Mesodermal cell (in vitro differentiated cells): ENCODE measurements around the gene STRN.
"Not testable (repeated sequence)": the region's sequence is repeated elsewhere in the genome, so short reads cannot be mapped to it uniquely, and the experiment has no call there.

ENCODE experiments used
- H3K27ac ChIP-seq: 2 replicates; pipeline ENCODE4 v1.7.0; 2013; ENCODE audit warnings: mild to moderate bottlenecking, low read depth, low read length, moderate library complexity; ENCODE audit not compliant: severe bottlenecking
- H3K36me3 ChIP-seq: 2 replicates; pipeline ENCODE4 v1.7.1; 2013; ENCODE audit warnings: mild to moderate bottlenecking, low read length, moderate library complexity; ENCODE audit not compliant: control insufficient read depth, insufficient read depth
- H3K4me1 ChIP-seq: one replicate; pipeline ENCODE4 v1.7.1; 2013; ENCODE audit warnings: mild to moderate bottlenecking, low read length; ENCODE audit not compliant: insufficient read depth, control insufficient read depth, poor library complexity, severe bottlenecking
- H3K4me3 ChIP-seq: 2 replicates; pipeline ENCODE4 v1.7.0; 2013; ENCODE audit warnings: low read length, control low read depth, mild to moderate bottlenecking; ENCODE audit not compliant: insufficient read depth, poor library complexity, severe bottlenecking; ENCODE audit errors: extremely low read depth
- H3K9me3 ChIP-seq: 2 replicates; pipeline ENCODE4 v1.7.1; 2013; ENCODE audit warnings: mild to moderate bottlenecking, low read length, moderate library complexity; ENCODE audit not compliant: control insufficient read depth
- WGBS, 2 experiments: methylation state at CpG; one replicate each; pipeline ENCODE4 v1.1.5; 2013; ENCODE audit warnings: missing lambda C conversion rate in 2 of 2; ENCODE audit not compliant: insufficient coverage in 2 of 2; 5-methylcytosine and 5-hydroxymethylcytosine counted together

Gene STRN

GRCh38 chr2:36936526-36936925 is 29.8 kb downstream of the STRN start:
- H3K27ac ChIP-seq, H3K4me1 ChIP-seq, H3K36me3 ChIP-seq, H3K9me3 ChIP-seq, H3K4me3 ChIP-seq: not testable (repeated sequence)

- not testable (repeated sequence) for H3K27ac ChIP-seq, H3K4me3 ChIP-seq, H3K36me3 ChIP-seq, H3K9me3 ChIP-seq, H3K4me1 ChIP-seq
- WGBS, 2 experiments, result 96% methylated on average over 4 of the region's 6 CpGs; no CpG with 5 or more reads in 1 of the 2 experiments
These were observed 34.6 kb downstream of the STRN start for GRCh38 chr2:36931688-36932087.

- WGBS, 2 experiments, result 90% methylated on average over 4 of the region's 7 CpGs; no CpG with 5 or more reads in 1 of the 2 experiments
- not testable (repeated sequence) for H3K4me1 ChIP-seq, H3K27ac ChIP-seq, H3K4me3 ChIP-seq, H3K9me3 ChIP-seq, H3K36me3 ChIP-seq
These were observed 35.4 kb downstream of the STRN start for GRCh38 chr2:36930787-36931410.

- not testable (repeated sequence) for H3K4me3 ChIP-seq, H3K36me3 ChIP-seq
- no CpG with 5 or more reads among the region's 5 CpGs for WGBS, 2 experiments
These were observed 39.9 kb downstream of the STRN start for GRCh38 chr2:36926175-36927132.

GRCh38 chr2:36922629-36923028 is 43.7 kb downstream of the STRN start:
- H3K27ac ChIP-seq, H3K9me3 ChIP-seq, H3K4me3 ChIP-seq, H3K36me3 ChIP-seq: not testable (repeated sequence)
- 83 to 86% methylated on average over 9 to 10 of the region's 10 CpGs for WGBS, 2 experiments
- peaks cover 12% of the 10 kb centered on the region for H3K4me1 ChIP-seq

More at GRCh38 chr2:36926175-36927132, 39.9 kb downstream of the STRN start:
- not testable (repeated sequence) for H3K27ac ChIP-seq, H3K4me1 ChIP-seq, H3K9me3 ChIP-seq

- no peak overlapping the region for H3K27ac ChIP-seq
- H3K36me3 ChIP-seq, result no peaks in the 10 kb centered on the region
- 79 to 100% methylated on average over 1 to 2 of the region's 3 CpGs for WGBS, 2 experiments
- H3K4me3 ChIP-seq, result no peak overlapping the region
- H3K4me1 ChIP-seq, result peaks cover 12% of the 10 kb centered on the region
- H3K9me3 ChIP-seq, result no peaks in the 10 kb centered on the region
These were observed 44.4 kb downstream of the STRN start for GRCh38 chr2:36921984-36922383.

GRCh38 chr2:36919041-36919837 is 47.1 kb downstream of the STRN start:
- whole genome bisulfite sequencing, 2 experiments, result 62 to 72% methylated on average over 5 of the region's 7 CpGs
- peaks cover 12% of the 10 kb centered on the region for H3K4me1 ChIP-seq
- no peak overlapping the region for H3K4me3 ChIP-seq
- peak overlapping the region; percentile 67 for H3K27ac ChIP-seq
- peaks cover 7% of the 10 kb centered on the region for H3K36me3 ChIP-seq
- H3K9me3 ChIP-seq, result no peaks in the 10 kb centered on the region

- Histone ChIP-seq H3K4me3 (no peak overlapping the region), H3K9me3 (no peaks in the 10 kb centered on the region), H3K27ac (no peak overlapping the region), H3K36me3 (peaks cover 13% of the 10 kb centered on the region), H3K4me1 (peaks cover 12% of the 10 kb centered on the region)
These were observed 48.0 kb downstream of the STRN start for GRCh38 chr2:36918307-36918706.

GRCh38 chr2:36915627-36916026 is 50.7 kb downstream of the STRN start:
- no peak overlapping the region for H3K27ac ChIP-seq
- H3K4me3 ChIP-seq, result no peak overlapping the region
- H3K4me1 ChIP-seq, result peaks cover 16% of the 10 kb centered on the region
- no peaks in the 10 kb centered on the region for H3K9me3 ChIP-seq
- WGBS, 2 experiments, result no CpG with 5 or more reads among the region's 1 CpG
- peaks cover 19% of the 10 kb centered on the region for H3K36me3 ChIP-seq

- H3K27ac ChIP-seq, result no peak overlapping the region
- peaks cover 23% of the 10 kb centered on the region for H3K36me3 ChIP-seq
- no peak overlapping the region for H3K4me3 ChIP-seq
- H3K4me1 ChIP-seq, result peaks cover 4% of the 10 kb centered on the region
- no peaks in the 10 kb centered on the region for H3K9me3 ChIP-seq
These were observed 53.6 kb downstream of the STRN start for GRCh38 chr2:36912695-36913094.
